NCI-H69 (cell line): Measurements from ENCODE around the gene PRPF18.
A peak's percentile ranks its signal among the peaks of the same experiment; 100 is the strongest.

Source experiments
- DNase-seq: peaks from one replicate; lab custom pipeline; 2025; lab: John Stamatoyannopoulos, UW

Gene PRPF18

DNA sequence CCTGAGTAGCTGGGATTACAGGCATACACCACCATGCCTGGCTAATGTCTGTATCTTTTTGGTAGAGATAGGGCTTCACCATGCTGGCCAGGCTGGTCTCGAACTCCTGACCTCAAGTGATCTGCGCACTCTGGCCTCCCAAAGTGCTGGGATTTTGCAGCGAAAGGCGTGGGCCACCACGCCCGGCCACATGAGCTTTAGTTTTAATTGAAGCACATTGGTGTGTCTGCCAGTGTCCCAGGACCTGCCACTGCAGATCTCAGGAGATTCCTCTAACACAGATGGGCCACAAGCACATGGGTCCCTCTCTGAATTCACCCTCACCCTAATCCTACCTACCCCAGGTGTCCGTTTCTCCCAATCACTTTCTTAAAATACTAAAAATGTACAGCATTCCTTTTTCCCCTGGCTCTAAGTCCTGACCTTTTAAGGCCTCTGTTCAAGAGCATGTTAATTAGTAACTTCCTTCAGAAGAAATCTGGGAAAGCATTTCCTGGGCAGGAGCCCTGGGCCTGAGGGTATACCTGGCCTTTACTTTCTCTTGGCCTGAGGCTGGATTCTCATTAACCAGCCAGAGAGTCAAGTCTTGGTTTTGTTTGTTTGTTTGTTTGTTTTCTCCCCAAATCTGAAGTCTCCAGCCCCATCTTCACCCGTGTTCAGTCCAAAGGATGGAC is 82.6 kb downstream of the PRPF18 start:
- DNase-seq, result no peak

DNA sequence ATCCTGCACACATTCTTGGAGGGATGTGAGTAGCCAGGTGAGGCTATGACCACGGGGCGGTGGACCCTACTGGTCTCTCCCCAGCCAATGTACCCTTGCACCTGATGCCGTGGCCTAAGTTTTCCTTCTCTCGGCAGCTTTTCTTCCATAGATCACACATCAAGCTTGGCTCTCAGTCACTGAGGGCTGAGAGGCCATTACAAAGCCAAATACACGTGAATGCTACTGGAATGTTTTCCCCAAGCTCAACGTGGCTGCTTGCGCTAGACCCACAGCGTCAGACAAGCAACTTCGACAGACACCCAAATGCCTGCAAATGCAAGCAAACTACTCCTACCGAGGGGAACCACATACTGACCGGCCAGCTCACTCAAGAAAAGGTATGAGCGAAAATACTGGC is 83.1 kb downstream of the PRPF18 start:
- DNase-seq, result no peak

DNA sequence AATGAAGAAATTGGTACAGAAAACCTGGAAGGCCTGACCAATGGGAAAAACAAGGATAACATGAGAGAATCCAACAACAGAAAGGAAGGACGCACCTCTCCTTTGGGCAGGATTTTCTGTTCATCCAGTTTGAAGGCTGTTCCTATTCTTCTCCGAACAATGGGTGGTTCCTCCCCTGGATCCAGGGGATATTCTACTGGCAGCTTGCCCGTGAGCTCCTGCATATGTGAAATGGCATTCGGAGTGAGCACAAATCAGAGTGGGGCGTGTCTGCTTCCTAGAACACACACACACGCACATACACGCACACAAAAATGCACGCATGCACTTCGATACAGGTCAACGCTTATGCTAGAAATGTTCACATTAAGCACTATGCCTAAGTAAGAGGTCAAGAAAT is 83.5 kb downstream of the PRPF18 start:
- DNase-seq, result no peak

DNA sequence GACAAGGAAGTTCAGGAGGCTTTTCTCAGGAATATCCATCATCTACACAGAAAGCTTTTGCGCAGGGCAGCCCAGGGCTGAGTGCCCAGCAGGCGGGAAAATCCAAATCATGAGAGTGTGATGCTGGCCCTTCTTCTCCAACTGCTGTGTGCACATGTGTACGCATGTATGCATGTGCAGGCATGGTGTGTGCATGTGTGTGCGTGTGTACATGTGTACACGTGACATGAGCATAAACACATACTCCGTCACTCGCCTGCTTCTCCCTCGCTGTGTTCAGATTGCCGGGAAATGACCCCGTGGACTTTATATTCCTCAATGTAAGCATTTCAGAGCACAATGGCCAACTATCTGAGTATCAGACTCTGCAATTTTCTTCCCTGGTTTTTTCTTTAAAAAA is 85.1 kb downstream of the PRPF18 start:
- DNase-seq, result no peak

DNA sequence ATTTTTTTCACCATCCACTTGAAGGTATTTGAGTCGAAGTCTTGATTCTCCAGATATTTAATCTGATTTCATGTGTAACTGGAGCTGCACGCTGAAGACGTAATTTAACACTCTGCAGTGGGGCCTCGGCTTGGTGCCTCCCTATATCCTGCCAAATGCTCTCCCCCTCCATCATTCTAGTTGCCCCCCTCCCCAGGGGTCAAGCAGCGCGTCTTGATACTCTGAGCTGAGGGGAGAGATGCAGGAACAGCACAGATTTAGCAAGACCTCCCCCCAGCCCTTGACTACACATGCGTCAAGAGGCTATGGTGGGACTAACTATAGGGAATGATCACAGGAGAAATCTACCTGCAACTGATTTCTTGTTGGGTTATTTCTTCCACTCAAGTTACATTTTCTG is 85.8 kb downstream of the PRPF18 start:
- DNase-seq, result peak; percentile 12

DNA sequence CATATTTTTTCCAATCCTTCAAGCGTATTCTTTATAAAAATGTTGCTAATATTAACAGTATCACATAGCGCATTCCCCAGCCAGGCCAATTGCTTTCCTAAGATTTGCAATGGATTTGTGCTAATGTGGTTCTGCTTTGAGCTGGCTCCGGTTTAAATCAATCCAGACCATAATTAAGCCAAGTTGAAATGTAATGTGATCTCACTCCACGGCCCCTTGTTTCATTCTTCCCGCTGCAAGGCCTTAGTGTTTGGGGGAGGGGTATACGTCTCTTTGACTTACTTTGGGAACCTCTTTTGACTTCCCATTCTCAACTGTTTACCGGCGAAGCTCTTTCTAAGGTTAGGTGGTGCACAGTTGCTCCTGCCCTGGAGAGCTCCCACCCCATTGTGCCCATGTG is 86.4 kb downstream of the PRPF18 start:
- peak; percentile 5 for DNase-seq

DNA sequence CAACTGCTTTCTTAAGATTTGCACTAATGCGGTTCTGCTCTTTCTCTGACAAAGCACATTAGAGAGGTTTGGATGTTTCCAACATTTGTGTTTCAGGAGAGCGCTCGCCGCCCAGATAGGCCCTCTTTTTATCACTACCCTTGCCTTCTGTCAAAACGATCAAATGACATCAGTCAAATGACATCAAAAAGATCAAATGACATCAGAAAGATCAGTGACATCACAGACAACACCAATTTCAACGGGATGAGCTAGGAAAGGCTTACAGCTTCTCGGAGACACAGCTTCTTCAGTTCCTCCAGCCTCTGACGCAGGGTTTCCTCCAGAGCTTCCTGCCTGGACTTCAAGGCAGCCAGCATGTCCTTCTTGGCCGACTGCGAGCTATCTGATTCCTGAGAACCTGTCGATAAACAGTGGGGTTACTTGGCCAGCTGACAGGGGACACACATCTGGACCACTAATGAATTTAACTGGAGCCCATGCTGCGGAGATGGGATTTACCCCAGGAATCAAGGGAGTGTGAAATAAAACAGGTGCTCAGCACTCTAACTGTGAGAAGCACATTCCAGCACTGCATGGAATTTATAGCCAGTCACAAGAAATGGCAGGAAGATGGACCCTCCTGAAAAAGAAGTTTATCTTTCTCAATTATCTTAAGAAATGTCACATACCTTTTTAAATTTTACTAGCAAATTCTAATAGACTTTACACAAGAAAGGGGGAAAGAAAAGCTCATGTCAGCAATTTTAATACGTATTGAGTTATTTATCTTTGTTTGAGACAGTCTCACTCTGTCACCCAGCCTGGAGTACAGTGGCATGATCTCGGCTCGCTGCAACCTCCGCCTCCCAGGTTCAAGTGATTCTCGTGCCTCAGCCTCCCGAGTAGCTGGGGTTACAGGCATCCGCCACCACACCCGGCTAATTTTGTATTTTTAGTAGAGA is 88.2 kb downstream of the PRPF18 start:
- DNase-seq, result no peak

DNA sequence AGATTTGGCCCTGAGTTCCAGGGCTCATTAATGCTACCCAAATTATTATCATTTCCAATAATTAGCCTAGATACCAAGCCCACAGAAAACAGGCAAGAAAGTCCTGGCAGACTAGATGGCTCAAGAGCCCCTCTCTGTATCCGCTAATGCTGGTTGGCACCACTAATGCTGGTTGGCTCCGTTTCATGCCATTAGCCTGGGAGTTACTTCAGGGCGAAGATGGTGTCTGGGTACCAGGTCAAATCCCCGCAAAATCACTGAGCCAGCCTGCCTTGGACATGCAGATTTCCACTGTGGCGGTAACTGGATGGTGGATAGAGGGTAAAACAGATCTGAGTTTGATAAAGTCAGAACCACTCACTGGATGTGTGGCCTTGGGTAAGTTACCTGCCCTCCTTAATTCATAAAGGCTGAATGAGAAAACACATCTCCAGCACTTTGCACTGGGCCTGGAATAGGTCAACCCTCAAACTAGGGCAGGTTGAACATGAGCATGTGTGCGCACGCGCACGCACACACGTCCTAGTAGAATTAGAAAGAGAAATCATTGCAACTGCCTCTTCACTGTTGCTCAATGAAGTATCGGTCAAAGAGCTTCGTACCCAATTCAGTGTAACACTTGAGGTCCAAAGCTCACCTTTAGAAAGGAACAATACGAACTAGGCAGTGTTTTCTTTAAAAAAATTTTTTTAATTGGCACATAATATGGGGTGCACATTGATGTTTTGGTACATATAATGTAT is 91.5 kb downstream of the PRPF18 start:
- no peak for DNase-seq
